Measurements from ENCODE around the gene G3BP2. TPM values are rescaled to one million over a fixed set of nuclear protein-coding genes. Genes with fewer than 3 reads are reported as not detected.

G3BP2 gene
- total and polyA plus RNA-seq, 2 of the 13 experiments (the other 11 are each of a cell fraction or from before 2014, with no cell fraction given) = 51.7 to 179 TPM

DNA sequence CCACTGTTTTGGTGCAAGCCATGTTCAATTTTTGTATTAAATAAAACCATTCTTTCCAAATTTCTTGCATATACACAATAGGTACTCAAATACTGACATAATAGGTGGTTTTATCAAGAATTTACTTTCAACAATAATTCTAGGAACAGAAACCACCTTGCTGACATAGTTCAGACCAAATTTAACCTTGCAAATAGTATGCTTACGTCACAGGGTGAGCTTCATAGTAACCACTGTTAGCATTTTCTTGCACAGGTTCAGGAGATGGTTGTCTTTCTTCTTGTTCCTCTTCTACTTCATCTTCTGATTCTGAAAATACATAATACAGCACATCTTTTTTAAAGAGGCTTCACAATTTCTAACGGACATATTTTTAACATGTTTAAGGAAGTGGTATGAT lies 17.6 kb downstream of the G3BP2 start (continued):
- TF ChIP-seq, protein P1, sequence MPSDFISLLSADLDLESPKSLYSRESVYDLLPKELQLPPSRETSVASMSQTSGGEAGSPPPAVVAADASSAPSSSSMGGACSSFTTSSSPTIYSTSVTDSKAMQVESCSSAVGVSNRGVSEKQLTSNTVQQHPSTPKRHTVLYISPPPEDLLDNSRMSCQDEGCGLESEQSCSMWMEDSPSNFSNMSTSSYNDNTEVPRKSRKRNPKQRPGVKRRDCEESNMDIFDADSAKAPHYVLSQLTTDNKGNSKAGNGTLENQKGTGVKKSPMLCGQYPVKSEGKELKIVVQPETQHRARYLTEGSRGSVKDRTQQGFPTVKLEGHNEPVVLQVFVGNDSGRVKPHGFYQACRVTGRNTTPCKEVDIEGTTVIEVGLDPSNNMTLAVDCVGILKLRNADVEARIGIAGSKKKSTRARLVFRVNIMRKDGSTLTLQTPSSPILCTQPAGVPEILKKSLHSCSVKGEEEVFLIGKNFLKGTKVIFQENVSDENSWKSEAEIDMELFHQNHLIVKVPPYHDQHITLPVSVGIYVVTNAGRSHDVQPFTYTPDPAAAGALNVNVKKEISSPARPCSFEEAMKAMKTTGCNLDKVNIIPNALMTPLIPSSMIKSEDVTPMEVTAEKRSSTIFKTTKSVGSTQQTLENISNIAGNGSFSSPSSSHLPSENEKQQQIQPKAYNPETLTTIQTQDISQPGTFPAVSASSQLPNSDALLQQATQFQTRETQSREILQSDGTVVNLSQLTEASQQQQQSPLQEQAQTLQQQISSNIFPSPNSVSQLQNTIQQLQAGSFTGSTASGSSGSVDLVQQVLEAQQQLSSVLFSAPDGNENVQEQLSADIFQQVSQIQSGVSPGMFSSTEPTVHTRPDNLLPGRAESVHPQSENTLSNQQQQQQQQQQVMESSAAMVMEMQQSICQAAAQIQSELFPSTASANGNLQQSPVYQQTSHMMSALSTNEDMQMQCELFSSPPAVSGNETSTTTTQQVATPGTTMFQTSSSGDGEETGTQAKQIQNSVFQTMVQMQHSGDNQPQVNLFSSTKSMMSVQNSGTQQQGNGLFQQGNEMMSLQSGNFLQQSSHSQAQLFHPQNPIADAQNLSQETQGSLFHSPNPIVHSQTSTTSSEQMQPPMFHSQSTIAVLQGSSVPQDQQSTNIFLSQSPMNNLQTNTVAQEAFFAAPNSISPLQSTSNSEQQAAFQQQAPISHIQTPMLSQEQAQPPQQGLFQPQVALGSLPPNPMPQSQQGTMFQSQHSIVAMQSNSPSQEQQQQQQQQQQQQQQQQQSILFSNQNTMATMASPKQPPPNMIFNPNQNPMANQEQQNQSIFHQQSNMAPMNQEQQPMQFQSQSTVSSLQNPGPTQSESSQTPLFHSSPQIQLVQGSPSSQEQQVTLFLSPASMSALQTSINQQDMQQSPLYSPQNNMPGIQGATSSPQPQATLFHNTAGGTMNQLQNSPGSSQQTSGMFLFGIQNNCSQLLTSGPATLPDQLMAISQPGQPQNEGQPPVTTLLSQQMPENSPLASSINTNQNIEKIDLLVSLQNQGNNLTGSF (CRISPR knock-in tag; IDR thresholded peaks at IDR 0.05) = no peak
- TF ChIP-seq ZNF180 (CRISPR knock-in tag; IDR thresholded peaks at IDR 0.05; ENCODE audit: borderline replicate concordance, low read depth) (no peak), TCF7L2 (IDR thresholded peaks at IDR 0.05; ENCODE audit: low read depth, low read length) (no peak), MEIS1 (CRISPR knock-in tag; IDR thresholded peaks at IDR 0.05; ENCODE audit: borderline replicate concordance) (no peak), FOXM1 (CRISPR knock-in tag; IDR thresholded peaks at IDR 0.05) (no peak), ZNF230 (CRISPR knock-in tag; IDR thresholded peaks at IDR 0.05) (no peak)

DNA sequence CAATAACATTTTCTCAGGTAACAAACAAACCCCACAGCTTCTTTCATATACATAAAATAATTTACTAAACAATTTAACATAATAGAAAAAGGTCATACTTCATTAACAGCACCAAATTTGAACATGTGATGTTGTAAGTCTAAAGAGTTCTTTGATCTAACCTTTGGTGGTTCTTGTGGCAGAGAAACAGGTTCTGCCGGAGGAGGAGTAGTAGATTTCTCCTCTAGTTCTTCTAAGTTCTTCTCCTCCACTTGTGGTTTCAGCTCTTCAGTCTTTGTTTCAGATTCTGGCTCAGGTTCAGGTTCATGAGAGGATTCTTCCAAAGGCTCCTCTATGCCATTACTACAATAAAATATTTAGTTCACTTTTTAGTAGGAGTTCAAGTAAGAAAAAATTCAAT lies 18.3 kb downstream of the G3BP2 start:
- peaks cover 9 to 63% of the 10 kb centered on the region in 2 experiments for H3K36me3 ChIP-seq (replicated peaks in 1 of 2; ENCODE audit: control insufficient read depth in 1 of 2, insufficient read depth in 2 of 2, low read length in 2 of 2)
- ATAC-seq (no peak), FAIRE-seq (no peak), DNase-seq (ENCODE audit: low spot score) (no peak)
- POLR2A ChIA-PET = no interaction called here
- H3K9ac ChIP-seq (ENCODE audit: insufficient read depth, low read depth, low read length) = no peak overlapping the region
- intact Hi-C loops (cut with micrococcal nuclease; ENCODE audit: unreplicated experiment) = loop anchor here (1.0 kb wide), 3 partner anchors 53 to 193 kb away; partner anchors contain the start of gene USO1
- no peak overlapping the region for H3K4me2 ChIP-seq (ENCODE audit: low read depth, low read length)
- no peak overlapping the region for H3K4me3 ChIP-seq (replicated peaks in 1 of 3; ENCODE audit: insufficient read depth in 1 of 3, low read depth in 2 of 3, low read length in 3 of 3)
- CTCF ChIA-PET (ENCODE audit: low intra/inter-chr PET ratio, low total read pairs) = interaction anchor here (2.1 kb wide), 1 partner anchor 69 kb away, joined by 12 read pairs; the partner anchor contains the start of gene USO1
- 95% methylated on average over 1 of the region's 1 CpG for WGBS (ENCODE audit: low lambda C conversion rate)
- H4K20me1 ChIP-seq (ENCODE audit: insufficient read depth, low read length) = peaks cover 10% of the 10 kb centered on the region
- in situ Hi-C loops (cut with HindIII; ENCODE audit: extremely low pct_ligation_motif_present, low pct_unique_long_range_greater_than_20kb) = loop anchor here (10.0 kb wide), 1 partner anchor 50 kb away; no protein-coding TSS in a partner anchor
- H3K9me3 ChIP-seq (ENCODE audit: low read length) = no peaks in the 10 kb centered on the region
- no TSS peak for BruUV-seq (replicated peaks)
- H3K27ac ChIP-seq (ENCODE audit: extremely low read length, insufficient read depth, low read length) = no peak overlapping the region
- 0 out of 2 replicates have a peak, but pooled peaks cover 4% of the 10 kb centered on the region for H3K4me1 ChIP-seq (ENCODE audit: insufficient read depth, low read length)
- H2AFZ ChIP-seq (ENCODE audit: low read length) = no peak overlapping the region
- peaks cover 23% of the 10 kb centered on the region for H3K79me2 ChIP-seq (ENCODE audit: insufficient read depth, low read length)
- no peaks in the 10 kb centered on the region for H3K27me3 ChIP-seq (ENCODE audit: control insufficient read depth in 1 of 2, insufficient read depth in 2 of 2, low read length in 2 of 2)
- TF ChIP-seq, protein P2, sequence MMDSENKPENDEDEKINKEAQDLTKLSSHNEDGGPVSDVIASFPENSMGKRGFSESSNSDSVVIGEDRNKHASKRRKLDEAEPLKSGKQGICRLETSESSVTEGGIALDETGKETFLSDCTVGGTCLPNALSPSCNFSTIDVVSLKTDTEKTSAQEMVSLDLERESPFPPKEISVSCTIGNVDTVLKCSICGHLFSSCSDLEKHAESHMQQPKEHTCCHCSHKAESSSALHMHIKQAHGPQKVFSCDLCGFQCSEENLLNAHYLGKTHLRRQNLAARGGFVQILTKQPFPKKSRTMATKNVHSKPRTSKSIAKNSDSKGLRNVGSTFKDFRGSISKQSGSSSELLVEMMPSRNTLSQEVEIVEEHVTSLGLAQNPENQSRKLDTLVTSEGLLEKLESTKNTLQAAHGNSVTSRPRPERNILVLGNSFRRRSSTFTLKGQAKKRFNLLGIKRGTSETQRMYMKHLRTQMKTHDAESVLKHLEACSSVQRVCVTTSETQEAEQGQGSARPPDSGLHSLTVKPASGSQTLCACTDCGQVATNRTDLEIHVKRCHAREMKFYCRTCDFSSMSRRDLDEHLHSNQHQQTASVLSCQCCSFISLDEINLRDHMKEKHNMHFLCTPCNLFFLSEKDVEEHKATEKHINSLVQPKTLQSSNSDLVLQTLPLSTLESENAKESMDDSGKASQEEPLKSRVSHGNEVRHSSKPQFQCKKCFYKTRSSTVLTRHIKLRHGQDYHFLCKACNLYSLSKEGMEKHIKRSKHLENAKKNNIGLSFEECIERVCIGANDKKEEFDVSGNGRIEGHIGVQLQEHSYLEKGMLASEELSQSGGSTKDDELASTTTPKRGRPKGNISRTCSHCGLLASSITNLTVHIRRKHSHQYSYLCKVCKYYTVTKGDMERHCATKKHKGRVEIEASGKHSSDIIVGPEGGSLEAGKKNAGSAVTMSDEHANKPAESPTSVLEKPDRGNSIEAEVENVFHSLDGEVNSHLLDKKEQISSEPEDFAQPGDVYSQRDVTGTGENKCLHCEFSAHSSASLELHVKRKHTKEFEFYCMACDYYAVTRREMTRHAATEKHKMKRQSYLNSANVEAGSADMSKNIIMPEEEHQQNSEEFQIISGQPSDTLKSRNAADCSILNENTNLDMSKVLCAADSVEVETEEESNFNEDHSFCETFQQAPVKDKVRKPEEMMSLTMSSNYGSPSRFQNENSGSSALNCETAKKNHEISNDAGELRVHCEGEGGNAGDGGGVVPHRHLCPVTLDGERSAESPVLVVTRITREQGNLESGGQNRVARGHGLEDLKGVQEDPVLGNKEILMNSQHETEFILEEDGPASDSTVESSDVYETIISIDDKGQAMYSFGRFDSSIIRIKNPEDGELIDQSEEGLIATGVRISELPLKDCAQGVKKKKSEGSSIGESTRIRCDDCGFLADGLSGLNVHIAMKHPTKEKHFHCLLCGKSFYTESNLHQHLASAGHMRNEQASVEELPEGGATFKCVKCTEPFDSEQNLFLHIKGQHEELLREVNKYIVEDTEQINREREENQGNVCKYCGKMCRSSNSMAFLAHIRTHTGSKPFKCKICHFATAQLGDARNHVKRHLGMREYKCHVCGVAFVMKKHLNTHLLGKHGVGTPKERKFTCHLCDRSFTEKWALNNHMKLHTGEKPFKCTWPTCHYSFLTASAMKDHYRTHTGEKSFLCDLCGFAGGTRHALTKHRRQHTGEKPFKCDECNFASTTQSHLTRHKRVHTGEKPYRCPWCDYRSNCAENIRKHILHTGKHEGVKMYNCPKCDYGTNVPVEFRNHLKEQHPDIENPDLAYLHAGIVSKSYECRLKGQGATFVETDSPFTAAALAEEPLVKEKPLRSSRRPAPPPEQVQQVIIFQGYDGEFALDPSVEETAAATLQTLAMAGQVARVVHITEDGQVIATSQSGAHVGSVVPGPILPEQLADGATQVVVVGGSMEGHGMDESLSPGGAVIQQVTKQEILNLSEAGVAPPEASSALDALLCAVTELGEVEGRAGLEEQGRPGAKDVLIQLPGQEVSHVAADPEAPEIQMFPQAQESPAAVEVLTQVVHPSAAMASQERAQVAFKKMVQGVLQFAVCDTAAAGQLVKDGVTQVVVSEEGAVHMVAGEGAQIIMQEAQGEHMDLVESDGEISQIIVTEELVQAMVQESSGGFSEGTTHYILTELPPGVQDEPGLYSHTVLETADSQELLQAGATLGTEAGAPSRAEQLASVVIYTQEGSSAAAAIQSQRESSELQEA (CRISPR knock-in tag; IDR thresholded peaks at IDR 0.05; ENCODE audit: not compliant biosample characterization) = no peak
- TF ChIP-seq HOXA7 (CRISPR knock-in tag; IDR thresholded peaks at IDR 0.05) (no peak), ZNF879 (CRISPR knock-in tag; IDR thresholded peaks at IDR 0.05) (no peak)

Data from HepG2 (cell line).